Kidney epithelial cell (primary cell): ENCODE results near the gene SEPTIN12. TPM values are rescaled to one million over a fixed set of nuclear protein-coding genes. Genes with fewer than 3 reads are reported as not detected.

Experiments
- DNase-seq: peaks from one replicate; pipeline ENCODE4 v3.0.0-alpha.2; 2010; ENCODE audit warnings: low read depth
- H3K27me3 ChIP-seq: 2 replicates; pipeline ENCODE4 v1.6.0; 2011; ENCODE audit warnings: low read length; ENCODE audit not compliant: control insufficient read depth, insufficient read depth
- H3K36me3 ChIP-seq: 2 replicates; pipeline ENCODE4 v1.5.1; 2011; ENCODE audit warnings: low read length; ENCODE audit not compliant: control insufficient read depth, insufficient read depth
- H3K4me3 ChIP-seq: 2 replicates; pipeline ENCODE4 v1.5.1; 2011; ENCODE audit warnings: low read depth, mild to moderate bottlenecking, control low read depth, low read length
- total RNA-seq: library from RNA; depleted of rRNA; stranded (reverse); fragments of >200 nt; gene quantifications from 2 replicates; pipeline ENCODE4 v1.2.3, GENCODE V29; 2015
- TF ChIP-seq, protein P1 (sequence below): IDR thresholded peaks from 2 replicates; pipeline ENCODE4 v1.5.1; 2011; ENCODE audit warnings: mild to moderate bottlenecking, moderate library complexity, low read length, control low read depth, inconsistent platforms; ENCODE audit not compliant: insufficient read depth, poor library complexity, severe bottlenecking

SEPTIN12 gene
- total RNA-seq, 1 donor from 2014 or later, result not detected

DNA sequence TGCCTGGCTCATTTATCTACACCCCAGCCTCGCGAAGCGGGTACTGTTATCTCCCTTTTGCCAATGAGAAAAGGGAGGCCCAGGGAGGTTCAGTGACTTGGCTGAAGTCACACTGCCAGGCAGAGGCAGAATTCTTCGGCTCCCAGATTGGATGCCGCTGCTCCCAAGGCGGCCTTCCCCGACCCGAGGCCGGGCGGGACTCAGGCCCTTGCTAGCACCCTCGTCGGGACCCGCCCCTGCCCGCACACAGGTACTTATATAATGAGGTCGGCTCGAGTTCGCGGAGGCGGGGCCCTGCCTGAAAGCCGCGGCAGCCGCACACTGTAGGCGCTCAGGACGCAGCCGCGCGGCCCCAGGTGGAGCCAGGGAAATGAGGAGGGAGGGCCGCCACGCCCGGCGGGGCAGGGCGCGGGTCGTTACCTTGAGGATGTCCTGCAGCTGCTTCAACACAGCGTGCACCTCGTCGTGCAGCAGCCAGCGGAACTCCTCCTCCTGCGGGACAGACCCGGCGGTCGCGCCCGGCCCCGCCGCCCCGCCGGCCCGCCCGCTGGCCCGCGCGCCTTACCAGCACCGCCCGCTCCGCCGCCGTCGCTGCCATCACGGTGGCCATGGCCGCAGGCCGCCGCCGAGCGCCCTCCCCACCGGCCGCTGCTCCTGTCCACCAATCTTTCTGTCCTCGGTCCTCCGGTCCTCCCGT lies 14.0 kb upstream of the SEPTIN12 start, which contains the start of gene ROGDI:
ROGDI (minus strand) TSS at position 672 of the 697 bp plus-strand sequence; CDS start at position 610, 62 bp downstream.
- DNase-seq, result peak; percentile 31
- H3K36me3 ChIP-seq, result peaks cover 1% of the 10 kb centered on the region

DNA sequence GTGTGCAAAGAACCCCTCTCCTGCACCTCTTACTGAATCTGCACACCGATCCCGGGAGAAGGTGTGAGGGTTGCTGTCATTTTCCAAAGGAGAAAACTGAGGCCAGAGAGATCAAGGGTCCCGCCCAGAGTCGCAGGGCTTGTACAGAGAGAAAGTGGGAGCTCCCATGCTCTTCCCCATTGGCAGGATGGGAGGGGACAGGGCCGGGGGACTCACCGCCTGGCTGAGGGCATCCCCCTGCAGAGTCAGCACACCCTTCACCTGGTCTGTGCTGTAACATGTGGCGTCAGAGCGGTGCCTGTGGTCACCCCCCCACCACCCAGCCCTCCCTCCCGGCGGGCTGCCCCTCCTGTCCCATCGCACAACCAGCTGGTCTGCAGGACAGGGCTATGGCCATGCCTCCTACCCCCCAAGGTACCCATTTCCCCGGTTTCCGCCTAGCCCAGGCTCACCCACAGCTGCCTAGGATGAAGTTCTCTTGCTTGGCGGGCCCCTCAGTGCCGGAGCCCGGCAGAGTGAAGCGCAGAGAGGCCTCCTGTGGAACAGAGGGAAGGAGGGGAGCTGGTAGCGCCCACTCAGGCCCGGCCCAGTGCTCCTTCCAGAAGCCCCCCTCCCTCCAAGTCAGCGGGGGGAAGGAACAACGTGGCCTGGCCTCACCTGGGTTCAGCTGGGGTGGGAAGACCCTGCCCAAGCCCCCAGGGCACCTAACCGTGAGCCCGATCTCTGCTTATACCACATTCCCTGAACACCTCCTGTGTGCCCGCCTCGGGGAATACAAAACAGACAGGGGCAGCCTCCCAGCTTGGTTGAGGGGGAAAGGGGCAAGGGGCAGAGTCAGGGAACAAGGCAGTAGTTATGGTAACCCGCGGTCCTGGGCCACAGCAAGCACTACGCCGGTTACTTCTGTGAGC lies 13.2 kb upstream of the SEPTIN12 start:
- Histone ChIP-seq H3K27me3 (no peaks in the 10 kb centered on the region), H3K4me3 (peak overlapping the region; percentile 72), H3K36me3 (peaks cover 1% of the 10 kb centered on the region)
- TF ChIP-seq, protein P1, sequence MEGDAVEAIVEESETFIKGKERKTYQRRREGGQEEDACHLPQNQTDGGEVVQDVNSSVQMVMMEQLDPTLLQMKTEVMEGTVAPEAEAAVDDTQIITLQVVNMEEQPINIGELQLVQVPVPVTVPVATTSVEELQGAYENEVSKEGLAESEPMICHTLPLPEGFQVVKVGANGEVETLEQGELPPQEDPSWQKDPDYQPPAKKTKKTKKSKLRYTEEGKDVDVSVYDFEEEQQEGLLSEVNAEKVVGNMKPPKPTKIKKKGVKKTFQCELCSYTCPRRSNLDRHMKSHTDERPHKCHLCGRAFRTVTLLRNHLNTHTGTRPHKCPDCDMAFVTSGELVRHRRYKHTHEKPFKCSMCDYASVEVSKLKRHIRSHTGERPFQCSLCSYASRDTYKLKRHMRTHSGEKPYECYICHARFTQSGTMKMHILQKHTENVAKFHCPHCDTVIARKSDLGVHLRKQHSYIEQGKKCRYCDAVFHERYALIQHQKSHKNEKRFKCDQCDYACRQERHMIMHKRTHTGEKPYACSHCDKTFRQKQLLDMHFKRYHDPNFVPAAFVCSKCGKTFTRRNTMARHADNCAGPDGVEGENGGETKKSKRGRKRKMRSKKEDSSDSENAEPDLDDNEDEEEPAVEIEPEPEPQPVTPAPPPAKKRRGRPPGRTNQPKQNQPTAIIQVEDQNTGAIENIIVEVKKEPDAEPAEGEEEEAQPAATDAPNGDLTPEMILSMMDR, result no peak
- DNase-seq, result no peak

More for the DNA sequence above, 14.0 kb upstream of the SEPTIN12 start, which contains the start of gene ROGDI:
- Histone ChIP-seq H3K4me3 (peak within 1 kb of the TSS; percentile 72), H3K27me3 (no peaks in the 10 kb centered on the region)
- TF ChIP-seq, protein P1, result no peak

DNA sequence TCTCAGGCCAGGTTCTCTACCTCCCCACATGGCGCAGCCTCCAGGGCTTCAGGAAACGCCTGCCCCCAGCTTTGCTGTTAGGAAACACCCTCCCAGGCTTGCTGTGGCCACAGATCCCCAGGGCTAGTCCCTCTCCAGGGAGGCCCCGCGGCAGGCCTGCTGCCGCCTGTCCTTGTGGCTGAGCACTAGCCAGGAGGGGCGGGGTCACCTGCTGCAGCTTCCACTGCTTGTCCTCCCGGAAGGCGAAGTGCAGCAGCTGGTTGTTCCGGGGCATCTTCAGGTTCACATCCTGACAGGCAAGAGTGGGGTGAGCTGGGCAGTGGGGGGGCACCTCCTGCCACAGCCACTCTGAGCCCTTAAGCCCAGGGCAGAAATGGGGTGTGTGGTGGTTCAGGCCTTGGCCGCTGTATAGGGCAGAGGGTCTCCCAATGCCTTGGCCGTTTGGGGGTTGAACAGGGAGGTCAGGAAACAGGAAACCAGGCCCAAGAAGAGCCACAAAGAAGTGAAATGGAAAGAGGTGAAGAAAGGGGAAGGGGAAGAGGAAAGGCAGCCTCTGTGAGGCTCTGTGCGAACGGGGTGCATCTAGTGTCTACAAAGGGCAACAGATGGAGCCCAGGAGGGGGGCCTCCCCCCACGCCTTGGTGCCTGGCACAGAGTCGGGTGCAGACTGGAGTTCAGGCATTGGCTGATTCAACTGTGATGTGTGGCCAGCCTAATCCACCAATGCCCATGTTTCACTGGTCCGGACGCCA lies 12.3 kb upstream of the SEPTIN12 start:
- Histone ChIP-seq H3K4me3 (no peak overlapping the region), H3K27me3 (no peaks in the 10 kb centered on the region), H3K36me3 (peaks cover 1% of the 10 kb centered on the region)
- no peak for DNase-seq
- TF ChIP-seq, protein P1, result no peak

DNA sequence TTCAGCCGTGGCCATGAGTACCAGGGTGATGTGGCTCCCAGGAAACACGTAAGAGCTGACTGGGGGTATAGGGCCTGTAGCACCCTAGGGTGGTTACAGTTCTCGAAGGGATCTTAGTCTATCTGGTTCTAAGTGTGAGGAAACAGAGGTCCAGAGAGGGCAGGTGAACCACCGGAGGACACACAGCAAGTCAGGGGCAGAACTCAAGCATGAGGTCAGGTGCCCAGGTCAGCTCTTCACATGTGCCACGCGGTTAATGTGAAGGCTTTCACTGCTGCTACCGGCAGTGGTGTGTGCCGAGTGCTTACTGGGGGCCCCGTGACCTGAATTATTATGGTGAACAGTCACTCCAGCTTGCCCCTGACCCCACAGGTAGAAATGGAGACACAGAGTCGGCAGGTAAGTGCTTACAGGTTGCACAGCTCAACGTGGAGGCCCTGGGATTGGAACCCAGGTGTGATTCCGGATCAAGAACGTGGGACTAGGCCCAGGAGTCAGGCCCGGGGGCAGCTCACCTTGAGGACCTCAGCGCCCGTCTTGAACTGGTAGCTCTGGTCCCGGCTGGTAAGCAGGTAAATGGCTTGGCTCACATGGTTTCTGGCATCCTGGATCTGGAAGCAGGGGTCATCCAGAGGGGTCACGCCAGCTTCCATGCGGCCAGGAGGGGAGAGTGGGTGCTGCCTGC lies 11.2 kb upstream of the SEPTIN12 start:
- Histone ChIP-seq H3K4me3 (no peak overlapping the region), H3K27me3 (no peaks in the 10 kb centered on the region), H3K36me3 (peaks cover 1% of the 10 kb centered on the region)
- TF ChIP-seq, protein P1, result no peak
- no peak for DNase-seq

DNA sequence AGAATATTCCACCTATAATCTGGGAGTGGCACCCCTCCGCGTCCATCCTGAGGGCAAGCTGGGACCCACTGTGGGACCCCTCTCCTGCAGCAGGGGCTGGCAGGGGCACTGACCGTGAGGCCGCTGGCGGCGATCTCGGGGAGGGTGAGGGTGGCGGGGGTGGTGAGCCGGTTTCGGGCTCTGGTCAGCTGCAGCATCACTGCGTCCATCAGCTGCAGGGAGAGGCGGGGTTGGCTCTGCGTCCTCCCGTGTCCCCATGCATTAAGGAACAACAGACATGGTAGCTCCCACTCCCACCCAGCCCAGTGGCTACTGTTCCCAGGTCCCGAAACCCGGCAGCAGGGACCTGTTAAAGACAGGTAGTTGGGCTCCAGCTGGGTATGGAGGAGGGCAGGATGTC lies 10.3 kb upstream of the SEPTIN12 start:
- Histone ChIP-seq H3K4me3 (no peak overlapping the region), H3K36me3 (peaks cover 1% of the 10 kb centered on the region), H3K27me3 (no peaks in the 10 kb centered on the region)
- TF ChIP-seq, protein P1, result no peak
- no peak for DNase-seq
